Measurements from ENCODE around the gene KIRREL1.

Gene KIRREL1

GRCh38 chr1:158077411-158078256 lies 84.2 kb downstream of the KIRREL1 start:
- DNase-seq, result no peak

DNA sequence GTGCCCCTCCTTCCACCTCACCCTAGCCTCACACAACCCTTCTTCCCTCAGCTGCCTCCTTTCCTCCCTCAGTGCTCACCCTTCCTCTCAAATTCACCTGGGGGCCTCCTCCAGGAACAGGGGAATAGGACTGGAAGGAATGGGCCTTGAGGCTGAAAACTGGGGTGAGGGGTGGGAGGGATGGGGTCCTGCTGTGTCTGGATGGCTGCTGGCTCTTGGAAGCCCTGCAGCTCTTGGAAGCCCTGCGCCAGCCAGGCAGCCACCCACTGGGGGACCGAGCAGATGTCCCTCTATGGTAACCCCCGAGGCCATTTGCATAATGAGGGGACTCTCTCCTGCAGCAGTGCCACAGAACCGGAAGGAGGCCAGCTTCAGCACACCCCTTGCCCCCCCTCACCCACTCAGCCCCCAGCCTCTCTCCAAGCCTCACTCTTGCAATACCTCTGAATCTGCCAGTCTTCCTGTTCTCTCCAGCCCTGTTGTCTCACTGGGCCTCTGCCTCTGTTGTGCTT lies 85.2 kb downstream of the KIRREL1 start:
- no peak for DNase-seq

GRCh38 chr1:158080066-158080465 lies 86.6 kb downstream of the KIRREL1 start:
- no peak for DNase-seq

DNA sequence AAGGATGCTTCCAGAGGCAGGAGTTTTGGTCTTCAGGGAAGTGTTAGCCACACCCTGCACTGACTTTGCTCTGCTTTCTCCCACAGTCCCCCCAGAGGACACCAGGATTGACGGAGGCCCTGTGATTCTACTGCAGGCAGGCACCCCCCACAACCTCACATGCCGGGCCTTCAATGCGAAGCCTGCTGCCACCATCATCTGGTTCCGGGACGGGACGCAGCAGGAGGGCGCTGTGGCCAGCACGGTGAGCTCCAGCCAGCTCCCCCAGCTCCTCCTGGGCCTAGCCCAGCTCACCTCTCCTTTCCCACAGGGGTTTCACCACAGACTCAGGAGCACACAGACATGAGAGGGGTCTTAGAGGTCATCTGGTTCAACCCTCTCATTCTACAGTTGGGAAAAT lies 90.9 kb downstream of the KIRREL1 start:
- no peak for DNase-seq

- DNase-seq, result no peak
Observed at GRCh38 chr1:158084747-158085146, 91.3 kb downstream of the KIRREL1 start.

DNA sequence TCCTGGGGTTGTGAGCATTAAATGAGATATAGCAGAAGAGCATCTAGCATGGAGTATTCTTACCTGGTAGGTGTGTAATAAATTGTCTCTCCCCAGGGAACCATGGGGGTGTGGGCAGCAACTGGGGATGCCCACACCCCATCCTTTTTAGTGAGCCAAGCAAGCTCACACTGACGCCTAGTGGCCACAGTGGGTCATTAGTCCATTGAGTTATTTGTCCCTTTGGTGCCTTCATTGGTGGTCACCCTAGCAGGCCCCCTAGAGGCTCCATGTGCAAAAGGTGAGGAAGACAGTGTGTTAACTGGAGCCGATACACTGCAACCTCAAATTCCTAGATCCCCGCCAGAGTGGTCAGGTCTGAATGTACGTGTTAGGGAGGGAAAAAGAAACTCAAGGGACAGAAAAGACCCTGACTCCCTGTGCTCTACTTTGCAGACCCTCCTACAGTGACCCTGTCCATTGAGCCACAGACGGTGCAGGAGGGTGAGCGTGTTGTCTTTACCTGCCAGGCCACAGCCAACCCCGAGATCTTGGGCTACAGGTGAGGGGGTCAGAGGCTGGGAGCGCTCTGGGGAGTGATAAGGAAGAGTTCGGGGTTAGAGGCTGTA lies 94.0 kb downstream of the KIRREL1 start:
- DNase-seq, result no peak

DNA sequence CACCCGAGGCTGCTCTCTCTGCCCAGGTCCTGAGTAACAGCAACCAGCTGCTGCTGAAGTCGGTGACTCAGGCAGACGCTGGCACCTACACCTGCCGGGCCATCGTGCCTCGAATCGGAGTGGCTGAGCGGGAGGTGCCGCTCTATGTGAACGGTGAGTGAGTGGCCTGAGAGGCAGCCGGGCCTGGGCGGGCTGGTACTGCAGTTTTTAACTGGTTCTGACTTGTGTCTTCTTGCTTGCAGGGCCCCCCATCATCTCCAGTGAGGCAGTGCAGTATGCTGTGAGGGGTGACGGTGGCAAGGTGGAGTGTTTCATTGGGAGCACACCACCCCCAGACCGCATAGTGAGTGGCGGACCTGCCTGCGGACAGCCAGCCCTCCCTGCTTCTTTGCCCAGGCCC lies 96.0 kb downstream of the KIRREL1 start:
- no peak for DNase-seq

DNA sequence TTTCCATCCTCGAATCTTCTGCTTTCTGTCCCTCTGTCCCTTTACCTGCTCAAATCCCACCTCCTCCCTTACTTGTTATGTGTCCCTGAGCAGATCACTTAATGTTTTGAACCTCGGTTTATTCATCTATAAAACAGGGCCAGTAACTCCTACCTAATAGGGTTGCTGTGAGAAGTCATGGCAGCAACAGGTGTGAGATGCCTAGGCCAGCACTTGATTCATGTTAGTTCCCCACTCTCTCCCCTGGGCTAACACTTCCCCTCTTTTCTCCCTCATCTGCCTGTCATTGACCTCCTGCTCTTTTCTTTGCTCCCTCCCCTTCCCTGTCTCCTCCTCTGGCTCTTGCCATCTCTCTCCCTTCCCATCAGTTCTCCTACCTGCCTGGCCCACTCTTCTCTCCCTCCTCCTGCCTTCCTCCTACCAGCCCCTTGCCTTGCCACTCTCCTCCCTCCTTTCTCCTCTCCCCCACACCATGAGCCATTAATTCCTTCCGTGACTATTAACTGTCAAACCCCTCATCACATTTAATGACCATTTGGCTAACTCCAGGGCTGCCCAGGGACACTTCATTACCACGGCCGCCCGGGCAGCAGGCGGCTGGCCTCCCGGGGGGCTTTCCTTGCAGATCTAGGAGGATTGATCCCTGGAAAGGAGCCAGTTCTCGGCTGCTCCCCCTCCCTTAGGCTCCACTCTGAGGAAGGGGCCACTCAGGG lies 96.6 kb downstream of the KIRREL1 start:
- DNase-seq, result no peak

DNA sequence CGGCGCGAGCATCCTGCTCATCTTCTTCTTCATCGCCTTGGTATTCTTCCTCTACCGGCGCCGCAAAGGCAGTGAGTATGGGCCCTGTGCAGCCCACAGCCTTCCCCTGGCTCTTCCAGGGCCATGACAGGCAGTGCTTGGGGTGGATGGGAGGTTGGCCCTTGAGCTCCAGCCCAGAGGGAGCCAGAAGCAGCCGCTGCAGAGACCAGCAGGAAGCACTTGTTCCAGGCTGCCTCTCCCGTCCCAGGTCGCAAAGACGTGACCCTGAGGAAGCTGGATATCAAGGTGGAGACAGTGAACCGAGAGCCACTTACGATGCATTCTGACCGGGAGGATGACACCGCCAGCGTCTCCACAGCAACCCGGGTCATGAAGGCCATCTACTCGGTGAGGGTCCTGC lies 99.9 kb downstream of the KIRREL1 start:
- no peak for DNase-seq

DNA sequence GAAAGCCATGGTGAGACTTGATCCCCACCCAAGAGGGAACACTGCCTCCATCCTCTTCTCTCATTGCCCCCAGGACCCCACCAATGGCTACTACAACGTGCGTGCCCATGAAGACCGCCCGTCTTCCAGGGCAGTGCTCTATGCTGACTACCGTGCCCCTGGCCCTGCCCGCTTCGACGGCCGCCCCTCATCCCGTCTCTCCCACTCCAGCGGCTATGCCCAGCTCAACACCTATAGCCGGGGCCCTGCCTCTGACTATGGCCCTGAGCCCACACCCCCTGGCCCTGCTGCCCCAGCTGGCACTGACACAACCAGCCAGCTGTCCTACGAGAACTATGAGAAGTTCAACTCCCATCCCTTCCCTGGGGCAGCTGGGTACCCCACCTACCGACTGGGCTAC lies 101.1 kb downstream of the KIRREL1 start:
- DNase-seq, result no peak

GRCh38 chr1:158095737-158096335 lies 102.4 kb downstream of the KIRREL1 start:
- no peak for DNase-seq

DNA sequence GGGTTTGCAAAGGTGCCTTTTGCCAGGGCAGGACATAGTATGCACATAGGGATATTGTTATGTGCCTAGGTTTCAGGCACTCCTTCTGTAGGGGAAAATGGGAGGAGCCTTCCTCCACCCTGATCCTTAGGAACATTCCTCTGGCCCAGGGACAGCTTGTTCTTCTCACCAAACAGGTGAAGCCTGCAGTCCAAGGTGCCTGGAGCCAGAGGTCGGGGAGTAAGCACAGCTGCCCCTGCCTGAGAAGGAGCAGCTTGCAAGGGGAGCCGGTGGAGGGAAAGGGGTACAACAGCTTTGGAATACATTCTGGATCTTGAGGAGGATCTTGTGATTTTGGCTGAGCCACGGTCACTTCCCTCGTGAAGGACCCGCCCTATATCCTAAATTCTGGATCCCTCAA lies 104.8 kb downstream of the KIRREL1 start:
- no peak for DNase-seq

DNA sequence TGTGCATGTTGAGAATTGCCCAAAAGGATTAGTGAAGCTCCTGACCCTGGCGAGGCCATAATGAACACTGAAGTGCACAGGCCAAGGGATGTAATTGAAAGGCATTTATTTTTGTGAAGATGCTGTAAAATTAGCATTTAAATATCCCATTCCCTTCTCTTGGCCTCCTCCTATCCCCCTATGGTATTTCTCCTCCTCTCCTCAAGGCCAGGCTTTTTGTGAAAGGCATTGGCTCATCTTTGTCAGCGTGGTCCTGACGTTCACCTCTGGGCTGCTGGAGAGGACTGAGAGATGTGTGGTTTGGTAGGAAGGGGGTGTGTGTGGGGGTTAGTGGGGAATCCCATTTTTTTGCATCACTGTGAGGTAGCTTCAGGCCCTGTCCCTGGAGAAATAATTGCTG lies 105.7 kb downstream of the KIRREL1 start:
- DNase-seq, result no peak

DNA sequence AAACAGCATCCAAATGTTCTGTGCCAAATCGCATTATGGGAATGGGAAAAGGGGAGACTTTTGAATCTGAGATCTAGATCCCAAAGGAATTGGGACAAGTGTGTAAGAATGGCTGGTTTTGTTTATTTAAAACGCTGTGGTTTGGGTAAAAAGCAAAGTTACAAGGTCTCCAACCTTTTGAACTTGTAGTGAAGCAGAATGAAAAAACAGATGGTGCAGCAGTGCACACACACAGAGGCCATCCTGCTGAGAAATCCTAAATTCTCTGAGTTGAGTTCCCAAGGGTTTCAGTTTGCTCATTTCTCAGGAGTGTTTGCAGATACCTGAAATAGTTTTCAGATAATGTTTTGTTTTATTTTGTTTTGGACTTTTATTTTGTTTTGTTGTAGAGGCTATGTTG lies 107.1 kb downstream of the KIRREL1 start:
- no peak for DNase-seq

GRCh38 chr1:158101455-158101854 lies 108.0 kb downstream of the KIRREL1 start:
- no peak for DNase-seq

DNA sequence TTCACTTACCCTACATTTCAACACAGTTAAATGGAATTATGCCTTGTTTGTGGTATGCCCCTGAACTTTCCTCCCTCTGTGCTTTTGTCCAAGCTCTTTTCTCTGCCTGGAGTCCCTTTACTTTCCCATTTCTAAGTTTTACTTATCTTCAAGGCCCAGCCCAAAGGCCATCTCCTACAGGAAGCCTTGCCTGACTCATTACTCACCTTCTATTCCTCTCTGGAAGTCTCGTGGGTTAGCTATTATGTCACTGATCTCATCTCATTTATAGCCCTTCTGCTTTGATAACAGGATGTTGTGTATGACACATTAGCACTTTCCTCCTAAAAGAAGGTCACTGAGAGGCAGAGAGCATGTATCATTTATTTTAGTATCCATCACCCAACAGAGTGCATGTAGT lies 108.5 kb downstream of the KIRREL1 start:
- DNase-seq, result no peak

DNA sequence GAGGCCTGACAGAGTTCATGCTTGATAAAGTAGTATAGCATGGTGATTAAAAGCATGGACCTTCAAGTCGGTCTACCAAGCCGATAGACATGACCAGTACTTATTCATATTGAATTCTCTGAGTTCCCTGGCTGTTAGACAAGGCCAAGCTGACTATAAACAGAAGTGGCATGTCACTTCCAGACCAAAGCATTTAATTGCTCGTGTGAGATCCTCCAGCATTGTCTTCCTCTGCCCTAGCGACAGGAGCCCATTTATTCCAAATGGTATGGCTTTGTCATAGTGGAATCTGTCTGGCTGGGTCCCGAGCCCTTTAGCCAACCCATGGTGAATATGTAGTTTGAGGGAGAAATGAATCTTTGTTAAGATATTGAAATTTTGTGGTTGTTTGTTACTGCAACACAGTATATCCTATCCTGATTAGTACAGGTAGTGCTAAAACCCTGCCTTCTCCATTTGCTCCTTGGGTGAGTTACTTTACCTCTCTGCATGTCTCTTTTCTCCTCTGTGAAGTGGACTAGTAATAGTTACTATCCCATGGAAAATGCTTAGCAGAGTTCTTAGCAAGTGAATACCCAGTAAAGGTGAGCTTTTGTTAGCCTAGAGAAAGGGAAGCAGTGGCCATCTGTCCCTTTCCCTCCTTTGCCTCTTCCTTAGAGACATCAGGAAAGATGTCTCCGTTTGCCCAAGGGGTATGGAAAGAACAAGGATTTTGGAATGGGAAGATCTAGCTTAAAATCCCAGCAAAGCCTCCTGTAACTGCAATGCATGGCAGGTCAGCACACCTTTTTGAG lies 109.6 kb downstream of the KIRREL1 start:
- no peak for DNase-seq

DNA sequence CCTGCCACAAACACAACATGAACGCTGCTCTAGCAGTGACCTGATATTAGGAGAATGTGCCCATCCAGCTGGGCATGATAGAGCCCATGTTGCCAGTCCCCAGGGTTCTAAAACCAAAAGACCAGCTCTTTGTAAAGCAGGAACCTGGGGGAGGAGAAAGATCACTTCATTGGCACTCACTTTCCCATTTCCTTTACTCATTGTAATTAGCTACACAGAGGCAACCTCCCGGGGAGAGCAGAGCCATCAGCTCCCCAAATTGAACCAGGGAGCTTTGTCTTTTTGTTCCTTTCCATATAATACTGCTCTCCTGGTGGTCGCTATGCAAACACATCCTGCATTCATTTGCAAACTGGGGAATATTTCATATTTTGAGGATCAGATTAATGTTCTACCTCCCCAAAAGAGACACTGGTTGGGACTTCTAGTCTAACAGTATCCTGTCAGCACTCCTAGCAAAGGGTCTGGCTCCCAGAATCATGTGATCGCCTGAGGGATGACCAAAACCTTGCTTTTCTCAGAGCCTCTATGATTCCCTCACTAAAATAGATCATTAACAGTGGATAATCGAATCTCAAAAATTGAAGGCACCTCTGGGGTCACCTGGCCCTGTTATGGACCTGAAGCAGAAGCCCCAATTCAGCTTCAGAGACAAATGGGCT lies 110.5 kb downstream of the KIRREL1 start:
- DNase-seq, result no peak

- no peak for DNase-seq
Observed at GRCh38 chr1:158104891-158105290, 111.4 kb downstream of the KIRREL1 start.

GRCh38 chr1:158105352-158106095 lies 112.1 kb downstream of the KIRREL1 start:
- DNase-seq, result no peak

GRCh38 chr1:158107916-158108315 lies 114.5 kb downstream of the KIRREL1 start:
- no peak for DNase-seq
